Measurements from ENCODE around the gene S100A16.
"Not testable (repeated sequence)": the region's sequence is repeated elsewhere in the genome, so short reads cannot be mapped to it uniquely, and the experiment has no call there.

The S100A16 gene

DNA sequence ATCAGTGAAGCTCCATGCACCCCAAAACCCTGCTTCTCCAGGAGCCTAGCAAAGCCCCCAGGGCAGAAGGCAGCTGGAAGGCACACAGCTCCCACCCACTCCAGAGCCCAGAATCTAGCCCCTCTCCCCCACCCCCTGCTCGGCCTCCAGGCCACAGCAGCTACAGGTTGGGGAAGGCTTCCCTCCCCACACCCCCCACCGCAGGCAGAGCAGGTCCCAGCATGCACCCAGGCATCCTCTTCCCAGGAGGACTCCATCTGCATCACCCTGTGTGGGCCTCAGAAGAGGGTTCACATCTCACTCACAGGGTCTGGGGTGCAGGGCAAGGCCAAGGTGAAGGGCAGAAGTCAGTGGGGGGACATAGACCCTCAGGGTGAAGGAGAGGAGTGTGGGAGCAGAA is 2.5 kb upstream of the S100A16 start:
- no peak for DNase-seq (ENCODE audit: low read depth, low spot score)

DNA sequence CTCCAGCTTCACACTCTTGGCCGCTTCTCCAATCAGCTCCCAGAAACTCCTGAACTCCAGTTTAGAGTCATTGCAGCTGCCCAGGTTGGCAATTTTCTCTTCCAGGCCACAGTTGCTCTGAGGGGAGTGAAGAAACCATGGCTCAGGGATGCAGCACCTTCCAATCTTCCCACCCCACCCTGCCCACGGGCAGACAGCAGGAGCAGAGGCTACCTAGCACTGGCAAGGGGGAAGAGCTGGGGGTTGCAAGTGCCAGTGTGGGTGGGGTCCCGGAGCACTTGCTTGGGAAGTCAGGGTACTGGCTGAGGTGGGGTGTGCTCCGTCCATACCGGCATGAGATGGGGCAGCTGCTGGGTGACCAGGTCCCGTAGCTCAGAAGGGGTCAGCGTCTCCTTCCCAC is 2.0 kb upstream of the S100A16 start:
- DNase-seq (ENCODE audit: low read depth, low spot score) = no peak

DNA sequence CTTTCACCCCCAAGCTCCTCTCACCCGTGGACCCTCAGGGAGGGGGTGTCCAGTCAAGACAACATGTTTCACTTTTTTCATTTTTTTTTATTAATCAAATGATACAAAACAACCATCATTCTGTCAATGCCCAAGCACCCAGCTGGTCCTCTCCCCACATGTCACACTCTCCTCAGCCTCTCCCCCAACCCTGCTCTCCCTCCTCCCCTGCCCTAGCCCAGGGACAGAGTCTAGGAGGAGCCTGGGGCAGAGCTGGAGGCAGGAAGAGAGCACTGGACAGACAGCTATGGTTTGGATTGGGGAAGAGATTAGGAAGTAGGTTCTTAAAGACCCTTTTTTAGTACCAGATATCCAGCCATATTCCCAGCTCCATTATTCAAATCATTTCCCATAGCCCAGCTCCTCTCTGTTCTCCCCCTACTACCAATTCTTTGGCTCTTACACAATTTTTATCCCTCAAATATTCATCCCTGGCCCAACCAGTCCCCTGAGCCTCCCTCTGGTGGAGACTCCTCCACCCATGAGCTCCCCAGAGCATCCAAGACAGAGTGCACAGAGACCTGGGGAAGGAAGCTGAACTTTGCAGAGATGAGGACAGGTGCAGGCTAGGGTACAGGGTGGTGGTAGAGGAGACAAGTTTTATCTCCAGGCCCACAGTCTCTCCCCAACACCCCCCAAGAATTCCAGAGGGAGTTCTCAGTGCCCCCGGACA is 1.4 kb upstream of the S100A16 start:
- no peak for DNase-seq (ENCODE audit: low read depth, low spot score)

DNA sequence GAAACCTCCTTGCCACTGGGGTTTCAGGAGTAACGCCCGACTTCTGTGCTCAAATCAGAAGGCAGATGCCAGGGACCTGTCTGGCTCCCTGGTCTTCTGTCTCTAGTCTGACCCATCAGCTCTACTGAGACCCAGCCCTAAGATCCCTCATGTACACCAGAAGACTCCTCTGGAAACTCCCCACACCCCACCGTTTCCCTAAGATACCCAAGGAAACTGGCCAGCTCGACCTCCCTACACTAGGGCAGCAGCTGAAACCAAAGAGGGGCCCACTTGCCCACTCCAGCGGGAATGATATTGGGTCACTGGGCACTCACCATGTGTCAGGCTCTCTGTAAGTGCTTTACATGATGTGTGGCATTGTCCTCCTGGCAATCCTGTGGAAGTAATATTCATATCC is 469 bp upstream of the S100A16 start:
- no peak for DNase-seq (ENCODE audit: low read depth, low spot score)

DNA sequence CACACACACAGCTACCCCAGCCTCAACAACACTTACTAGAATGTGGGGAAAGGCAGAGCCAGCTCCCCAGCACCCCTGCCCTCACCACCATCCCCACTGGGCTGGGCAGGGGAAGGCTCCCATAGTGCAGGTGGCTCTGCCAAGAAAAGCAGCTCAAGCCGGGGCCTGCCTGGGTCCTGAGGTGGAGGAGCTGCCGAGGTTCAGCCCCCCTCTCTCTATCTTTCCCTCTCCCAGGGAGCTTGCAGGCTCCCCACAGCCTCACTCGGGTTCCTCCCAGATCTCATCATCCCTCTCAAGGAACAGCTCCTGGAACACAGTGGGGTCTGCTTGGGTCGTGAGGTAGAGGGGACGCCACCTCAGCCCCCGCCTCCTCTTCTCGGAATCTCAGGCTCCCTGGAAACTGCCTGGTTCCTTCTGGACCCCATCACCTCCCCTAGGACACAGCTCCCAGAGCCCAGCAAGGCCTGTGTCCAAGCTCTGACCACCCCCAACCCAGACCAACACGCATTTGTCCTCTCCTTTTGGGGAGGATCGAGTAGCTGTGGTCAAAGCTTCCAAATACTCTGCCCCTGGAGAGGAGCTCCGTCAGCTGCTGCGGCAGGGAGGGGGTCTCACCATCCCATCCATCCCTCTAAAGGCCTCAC is 704 bp downstream of the S100A16 start:
- DNase-seq (ENCODE audit: low read depth, low spot score) = no peak

DNA sequence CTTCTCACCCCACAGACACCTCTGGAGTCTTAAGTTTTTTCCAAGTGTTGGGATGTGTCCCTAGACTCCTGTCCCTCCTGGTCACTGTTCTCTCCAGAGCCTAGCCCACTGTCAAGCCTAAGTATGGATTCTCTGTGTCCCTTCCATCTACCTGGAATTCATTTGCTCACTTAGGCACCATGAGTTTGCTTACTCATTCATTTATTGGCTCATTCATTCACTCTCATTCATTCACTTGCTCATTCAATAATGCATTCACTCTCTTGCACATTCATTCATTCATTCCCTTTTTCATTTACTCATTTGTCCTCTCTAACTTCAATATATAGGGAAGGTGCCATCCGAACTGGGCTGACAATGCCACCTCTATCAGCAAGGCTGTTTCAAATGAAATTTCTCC is 1.6 kb downstream of the S100A16 start:
- DNase-seq (ENCODE audit: low read depth, low spot score) = no peak

DNA sequence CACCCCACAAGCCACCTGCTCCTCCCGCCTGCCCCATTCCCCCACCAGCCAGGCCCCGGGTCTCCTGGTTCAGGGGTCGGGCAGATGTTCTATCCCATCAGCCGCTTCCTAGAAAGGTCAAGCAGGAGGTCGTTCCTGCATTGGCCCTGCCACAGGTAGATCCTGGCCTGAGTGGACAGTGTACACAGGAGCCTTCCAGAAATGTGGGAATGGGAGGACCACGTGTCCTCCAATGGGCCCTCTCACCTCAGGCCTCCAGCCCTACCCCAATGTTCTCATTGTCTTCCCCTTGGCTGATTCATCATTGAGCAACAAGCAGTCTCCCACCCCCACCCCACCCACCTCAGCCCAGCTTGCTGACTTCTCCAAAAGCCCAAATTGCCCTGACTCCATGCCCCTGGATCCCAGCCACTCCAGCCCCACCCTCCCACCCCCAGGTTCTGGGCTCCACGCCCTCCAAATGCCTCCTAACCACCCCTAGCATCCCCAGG is 2.1 kb downstream of the S100A16 start:
- no peak for DNase-seq (ENCODE audit: low read depth, low spot score)

DNA sequence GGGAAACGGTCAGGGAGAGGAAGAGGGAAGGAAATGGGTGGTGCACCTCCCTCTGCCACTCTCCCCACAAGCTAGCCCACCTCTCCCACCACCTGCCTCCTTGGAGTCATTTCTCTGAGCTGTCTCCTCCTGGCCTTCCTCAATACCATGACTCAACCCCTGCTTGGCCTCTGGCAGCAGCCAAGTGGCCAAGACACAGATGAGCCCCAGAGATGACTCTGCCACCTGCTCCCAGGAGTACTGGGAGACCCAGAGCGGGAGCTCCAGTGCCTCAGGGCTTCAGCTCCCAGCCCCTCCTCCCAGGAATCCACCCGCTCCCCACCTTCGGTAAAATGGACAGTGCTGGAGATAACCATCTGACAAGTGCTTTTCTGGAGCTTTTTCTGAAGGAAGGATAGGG is 2.6 kb downstream of the S100A16 start:
- DNase-seq (ENCODE audit: low read depth, low spot score) = no peak

DNA sequence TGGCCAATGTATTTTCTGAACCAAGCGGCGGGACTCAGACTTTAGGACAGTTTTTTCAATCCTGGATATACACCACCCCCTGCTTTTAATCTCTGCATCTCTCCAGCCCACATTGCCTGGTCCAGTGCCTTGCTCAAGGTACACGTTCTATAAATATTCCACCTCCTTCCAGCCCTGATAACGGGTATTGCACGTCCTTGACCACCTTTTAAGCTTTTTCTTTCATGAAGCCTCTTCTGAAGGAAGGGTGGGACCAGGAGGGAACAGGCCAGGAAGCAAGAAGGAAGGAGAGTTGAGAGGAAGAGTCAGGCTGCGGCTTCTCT is 3.4 kb downstream of the S100A16 start:
- no peak for DNase-seq (ENCODE audit: low read depth, low spot score)

DNA sequence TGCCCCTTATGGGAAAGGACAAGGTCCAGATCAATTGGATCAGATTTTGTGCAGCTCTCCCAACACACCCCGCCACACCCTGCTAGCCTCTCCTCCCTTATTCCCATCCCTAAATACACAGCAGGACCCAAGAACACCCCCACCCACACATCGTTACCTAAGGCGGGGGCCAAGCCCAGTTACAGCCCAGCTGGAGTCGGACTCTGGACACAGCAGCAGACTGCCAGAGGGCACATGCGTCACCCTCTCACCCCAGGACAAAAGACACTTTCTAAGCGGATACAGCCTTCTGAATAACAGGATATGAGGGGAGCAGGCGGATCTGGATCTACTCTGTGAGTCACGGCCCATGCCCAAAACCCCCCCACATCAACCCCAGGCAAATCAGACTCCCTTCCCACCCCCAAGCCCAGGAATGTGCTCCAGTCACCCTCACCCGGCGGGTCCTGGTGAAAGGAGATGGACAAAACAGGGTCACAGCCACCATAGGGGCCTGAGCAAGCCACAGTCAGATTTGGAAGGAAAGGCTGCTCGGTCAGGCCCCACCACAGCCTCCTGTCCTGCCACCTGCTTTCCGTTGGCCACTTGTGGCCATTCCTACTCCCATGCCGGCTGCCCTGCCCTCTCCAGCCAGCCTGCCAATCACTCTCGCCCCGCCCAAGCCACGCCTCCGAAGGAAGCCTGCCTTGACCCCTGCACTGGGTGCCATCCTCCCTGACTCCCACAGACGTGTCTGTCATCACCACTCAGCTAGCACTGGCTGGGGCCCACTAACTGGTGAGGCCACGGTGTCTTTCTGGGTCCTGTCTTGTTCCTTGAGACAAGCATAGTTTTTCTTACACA is 4.0 kb downstream of the S100A16 start:
- peak; percentile 58 for DNase-seq (ENCODE audit: low read depth, low spot score)

DNA sequence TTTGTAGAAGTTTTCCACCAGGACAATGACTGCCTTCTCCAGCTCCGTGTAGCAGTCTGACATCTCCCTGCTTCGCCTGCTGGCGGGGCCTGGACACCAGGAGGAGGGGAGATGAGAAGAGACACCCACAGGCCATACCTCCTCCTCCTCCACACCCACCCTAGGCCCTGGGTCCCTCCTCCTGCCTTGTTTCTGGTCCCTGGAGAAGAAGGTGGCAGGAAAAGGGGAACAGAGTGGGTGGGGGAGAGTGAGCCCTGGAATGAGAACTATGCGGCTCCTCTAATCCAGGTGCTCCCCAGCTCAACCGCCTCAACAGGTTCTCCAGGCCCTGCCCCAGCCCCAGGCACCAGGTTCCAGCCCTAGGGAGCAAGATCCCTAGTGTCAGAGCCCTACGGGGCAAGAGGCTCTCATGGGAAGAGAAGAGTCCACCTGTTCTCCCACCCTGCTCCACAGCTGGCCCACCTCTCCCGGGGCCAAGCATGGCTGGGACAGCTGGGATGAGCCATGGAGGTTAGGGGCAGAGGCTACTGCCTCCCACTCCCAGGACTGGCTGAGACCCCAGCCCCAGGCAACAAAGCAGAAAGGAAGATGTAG is 4.8 kb downstream of the S100A16 start:
- DNase-seq (ENCODE audit: low read depth, low spot score) = no peak

DNA sequence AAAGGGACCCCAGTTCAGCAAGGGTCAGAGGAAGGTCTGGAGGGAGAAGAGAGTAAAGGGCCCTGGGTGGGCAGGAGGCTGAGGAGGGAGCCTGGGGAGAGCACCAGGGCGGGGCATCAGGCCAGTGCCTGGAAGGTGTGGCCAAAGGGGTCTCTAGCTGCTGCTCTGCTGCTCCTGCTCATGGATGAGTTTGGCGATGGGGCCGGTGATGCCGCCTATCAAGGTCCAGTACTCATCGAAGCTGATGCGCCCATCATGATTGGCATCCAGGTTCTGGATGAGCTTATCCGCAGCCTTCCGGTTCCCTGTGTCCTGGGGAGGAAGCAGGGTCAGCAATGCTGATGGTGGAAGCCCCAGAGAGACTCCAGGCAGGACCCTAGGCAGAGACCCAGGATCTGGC is 5.6 kb downstream of the S100A16 start:
- DNase-seq (ENCODE audit: low read depth, low spot score) = no peak

DNA sequence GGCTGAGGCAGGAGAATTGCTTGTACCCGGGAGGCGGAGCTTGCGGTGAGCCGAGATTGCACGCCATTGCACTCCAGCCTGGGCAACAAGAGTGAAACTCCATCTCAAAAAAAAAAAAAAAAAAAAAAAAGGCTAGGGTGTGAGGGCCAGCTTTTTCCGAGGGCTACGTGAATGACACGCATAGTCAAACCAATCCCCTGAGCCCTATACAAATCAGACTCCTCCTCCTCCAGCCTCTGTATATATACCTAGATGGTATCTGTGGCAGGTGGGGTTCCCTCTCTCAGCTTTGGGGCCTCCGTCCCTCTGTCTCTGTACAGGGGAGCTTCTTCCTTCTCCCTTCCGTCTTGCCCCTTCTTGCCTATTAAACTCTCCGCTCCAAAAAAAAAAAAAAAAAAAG is 6.7 kb downstream of the S100A16 start:
- no peak for DNase-seq (ENCODE audit: low read depth, low spot score)

DNA sequence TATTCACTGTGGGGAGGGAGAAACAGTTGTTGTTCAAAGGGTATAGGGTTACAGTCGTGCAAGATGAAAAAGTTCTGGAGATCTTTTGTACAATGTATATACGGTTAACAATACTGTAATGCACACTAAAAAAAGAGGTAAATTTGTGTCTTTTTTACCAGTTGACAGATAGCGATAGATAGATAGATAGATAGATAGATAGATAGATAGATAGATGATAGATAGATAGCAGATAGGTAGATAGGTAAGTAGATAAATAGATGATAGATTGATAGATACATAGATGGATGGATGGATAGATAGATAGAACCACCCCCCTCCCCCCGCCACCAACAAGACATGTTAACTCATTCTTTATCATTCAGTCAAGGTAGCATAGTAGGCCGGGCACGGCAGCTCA is 10.2 kb downstream of the S100A16 start:
- no peak for DNase-seq (ENCODE audit: low read depth, low spot score)

DNA sequence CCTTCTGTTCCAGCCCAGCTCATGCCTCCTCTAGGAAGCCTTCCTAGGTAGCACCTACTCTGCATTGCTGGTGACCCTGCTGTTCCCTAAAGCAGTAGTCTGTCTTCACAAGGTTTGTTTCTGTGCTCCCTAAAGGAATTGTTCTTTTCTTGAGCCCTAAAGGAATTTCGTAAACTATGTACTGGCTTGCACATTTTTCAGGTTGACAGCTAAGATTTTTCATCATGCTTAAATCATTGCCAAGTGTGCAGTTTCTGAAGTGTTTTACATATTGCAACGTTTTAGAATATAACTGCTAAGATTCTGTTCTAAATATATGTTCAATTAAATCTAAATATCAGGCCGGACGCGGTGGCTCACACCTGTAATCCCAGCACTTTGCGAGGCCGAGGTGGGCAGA is 13.1 kb downstream of the S100A16 start:
- no peak for DNase-seq (ENCODE audit: low read depth, low spot score)

DNA sequence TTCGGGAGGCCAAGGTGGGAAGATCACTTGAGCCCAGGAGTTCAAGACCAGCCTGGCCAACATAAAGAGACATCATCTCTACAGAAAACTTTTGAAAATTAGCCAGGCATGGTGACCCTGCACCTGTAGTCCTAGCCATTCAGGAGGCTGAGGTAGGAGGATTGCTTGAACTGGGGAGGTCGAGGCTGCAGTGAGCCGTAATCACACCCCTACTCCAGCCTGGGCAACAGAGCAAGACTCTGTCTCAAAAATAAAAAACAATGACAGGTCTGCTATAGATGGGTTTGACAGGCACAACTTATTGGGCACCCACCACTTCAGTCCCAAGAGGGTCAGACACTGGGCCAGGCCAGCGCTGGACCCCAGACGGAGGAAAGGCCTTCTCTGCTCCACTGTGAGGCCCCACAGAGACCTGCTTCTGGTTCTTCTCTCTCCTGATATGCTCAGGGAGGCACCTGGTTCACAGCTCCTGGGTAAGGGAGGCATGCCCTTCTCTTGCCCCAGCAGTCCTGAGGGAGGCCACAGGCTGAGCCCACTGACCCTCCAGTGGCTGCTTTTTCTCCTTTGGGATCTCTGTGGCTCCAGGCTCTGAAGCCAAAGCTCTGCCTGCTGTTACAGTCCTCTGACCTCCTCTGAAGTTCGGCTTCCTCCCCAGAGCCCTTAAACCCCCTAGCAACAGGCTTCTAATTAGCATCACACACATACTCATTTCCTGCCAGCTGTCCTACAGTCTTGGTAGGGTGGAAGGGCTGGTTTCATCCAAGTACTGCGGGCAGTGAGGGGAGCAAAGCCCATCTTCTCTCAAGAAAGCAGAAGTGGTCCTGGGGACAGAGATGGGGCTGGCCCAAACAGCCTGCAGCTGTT is 14.4 kb downstream of the S100A16 start:
- DNase-seq (ENCODE audit: low read depth, low spot score) = no peak

DNA sequence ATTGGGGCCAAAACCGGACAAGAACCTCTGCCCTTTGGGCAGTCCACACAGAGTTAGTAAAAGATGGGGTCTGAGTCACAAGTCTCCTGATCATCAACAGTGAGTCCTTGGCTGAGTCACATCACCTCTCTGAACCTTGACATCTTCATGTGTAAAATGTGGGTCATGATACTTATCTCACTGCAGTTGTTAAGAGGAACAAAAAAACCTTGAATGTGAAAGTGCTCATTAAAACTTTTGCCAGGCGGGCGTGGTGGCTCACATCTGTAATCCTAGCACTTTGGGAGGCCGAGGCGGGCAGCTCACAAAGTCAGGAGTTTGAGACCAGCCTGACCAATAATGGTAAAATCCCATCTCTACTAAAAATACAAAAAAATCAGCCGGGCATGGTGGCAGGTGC is 15.7 kb downstream of the S100A16 start:
- DNase-seq (ENCODE audit: low read depth, low spot score) = no peak

DNA sequence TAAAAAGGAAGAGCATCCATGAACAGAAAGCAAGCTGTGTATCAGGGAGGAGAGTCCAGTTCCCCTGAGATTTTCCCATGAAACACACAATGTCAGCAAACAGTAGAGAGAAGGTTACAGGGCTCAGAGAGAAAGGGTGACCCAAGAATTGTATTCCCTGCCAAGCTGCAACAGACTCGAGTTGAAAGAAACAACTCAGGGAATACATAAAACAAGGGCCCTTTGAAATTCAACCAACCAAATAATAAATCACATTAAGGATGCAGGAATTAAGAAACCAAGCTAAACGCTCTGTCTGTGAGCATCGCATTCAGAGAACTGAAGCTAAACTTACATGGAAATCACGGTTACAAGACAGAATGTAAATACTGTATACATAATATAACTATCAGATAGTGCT is 20.2 kb downstream of the S100A16 start:
- no peak for DNase-seq (ENCODE audit: low read depth, low spot score)

DNA sequence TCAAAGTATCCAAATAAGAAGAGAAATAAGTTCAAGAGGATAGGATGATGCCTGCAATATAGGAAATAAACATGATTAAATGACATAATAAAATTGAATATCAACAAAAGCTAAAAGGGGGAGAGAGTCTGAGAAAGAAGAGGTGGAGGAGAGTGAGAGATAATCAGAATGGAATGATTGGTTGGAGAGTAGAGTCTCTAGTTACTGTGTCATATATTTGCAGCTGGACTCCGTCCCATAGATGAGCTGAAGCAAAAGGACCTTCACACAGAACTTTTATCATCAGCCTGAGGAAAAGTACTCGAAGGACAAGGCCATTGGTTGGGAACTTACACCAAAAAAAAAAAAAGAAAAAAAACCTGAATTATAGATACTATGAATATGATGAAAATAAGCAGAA is 24.5 kb downstream of the S100A16 start:
- no peak for DNase-seq (ENCODE audit: low read depth, low spot score)

DNA sequence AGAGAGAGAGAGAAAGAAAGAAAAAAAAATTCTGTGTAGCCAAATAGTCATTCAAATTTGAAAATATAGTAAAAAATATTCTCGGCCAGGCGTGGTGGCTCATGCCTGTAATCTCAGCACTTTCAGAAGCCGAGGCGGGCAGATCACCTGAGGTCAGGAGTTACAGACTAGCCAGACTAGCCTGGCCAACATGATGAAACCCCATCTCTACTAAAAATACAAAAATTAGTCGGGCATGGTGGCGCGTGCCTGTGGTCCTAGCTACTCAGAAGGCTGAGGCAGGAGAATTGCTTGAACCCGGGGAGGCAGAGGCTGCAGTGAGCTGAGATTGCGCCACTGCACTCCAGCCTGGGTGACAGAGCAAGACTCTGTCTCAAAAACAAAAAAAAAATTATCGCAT is 24.9 kb downstream of the S100A16 start:
- DNase-seq (ENCODE audit: low read depth, low spot score) = not testable (repeated sequence)

DNA sequence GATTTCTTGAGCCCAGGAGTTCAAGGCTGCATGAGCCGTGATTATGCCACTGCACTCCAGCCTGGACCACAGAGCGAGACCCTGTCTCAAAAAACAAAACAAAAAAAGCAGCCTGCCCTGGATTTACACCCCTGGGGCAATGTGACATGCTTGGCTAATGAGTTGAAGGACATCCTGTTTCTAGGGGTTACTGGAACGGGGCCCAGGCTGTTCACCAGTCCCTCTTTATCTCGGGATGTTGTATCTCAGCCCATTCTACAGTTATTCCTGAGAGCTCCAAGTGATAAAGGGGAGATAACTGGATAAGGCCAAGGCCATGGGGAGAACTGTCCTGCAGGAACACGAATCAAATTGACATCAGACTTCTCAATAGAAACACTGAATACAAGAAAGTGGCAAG is 25.6 kb downstream of the S100A16 start:
- no peak for DNase-seq (ENCODE audit: low read depth, low spot score)
